HG02981 (cell line): ENCODE measurements around the gene FAM110D.

Experiments
- ATAC-seq: cut with Tn5 transposase; IDR thresholded peaks from one replicate; pipeline ENCODE4 v1.9.1; 2021; ENCODE audit warnings: mild to moderate bottlenecking, moderate library complexity; ENCODE audit not compliant: unreplicated experiment

FAM110D gene

GRCh38 chr1:26161415-26162219 lies 2.7 kb downstream of the FAM110D start:
- no peak for ATAC-seq

- ATAC-seq, result no peak
Observed at GRCh38 chr1:26162220-26162709, 3.4 kb downstream of the FAM110D start.

GRCh38 chr1:26163684-26164035 lies 4.8 kb downstream of the FAM110D start:
- ATAC-seq, result no peak

- ATAC-seq, result no peak
Observed at GRCh38 chr1:26164036-26164860, 5.4 kb downstream of the FAM110D start.

GRCh38 chr1:26164861-26165842 lies 6.3 kb downstream of the FAM110D start:
- ATAC-seq, result no peak

GRCh38 chr1:26166719-26167281 lies 7.9 kb downstream of the FAM110D start:
- no peak for ATAC-seq

- no peak for ATAC-seq
Observed at GRCh38 chr1:26168410-26169197, 9.7 kb downstream of the FAM110D start, which contains the start of gene C1orf232. Gene C1orf232 (minus strand): TSS chr1:26168963. CDS start chr1:26168499, 464 bp downstream.

GRCh38 chr1:26169198-26169554 lies 10.3 kb downstream of the FAM110D start:
- no peak for ATAC-seq

GRCh38 chr1:26169669-26170471 lies 11.0 kb downstream of the FAM110D start, which contains the start of gene ZNF593:
Gene ZNF593 (plus strand): TSS chr1:26169908. CDS start chr1:26169984, 76 bp downstream.
- ATAC-seq, result peak; percentile 91

GRCh38 chr1:26170472-26170821 lies 11.6 kb downstream of the FAM110D start:
- no peak for ATAC-seq

GRCh38 chr1:26171084-26172072 lies 12.5 kb downstream of the FAM110D start, which contains the start of gene ZNF593OS:
Gene ZNF593OS (minus strand): TSS chr1:26171832. CDS start chr1:26171661, 171 bp downstream.
- no peak for ATAC-seq

- no peak for ATAC-seq
Observed at GRCh38 chr1:26175346-26175745, 16.5 kb downstream of the FAM110D start.

- ATAC-seq, result no peak
Observed at GRCh38 chr1:26177182-26177684, 18.4 kb downstream of the FAM110D start, which contains the start of gene CNKSR1. Gene CNKSR1 (plus strand): TSS chr1:26177491. CDS start chr1:26177548, 57 bp downstream.

GRCh38 chr1:26180010-26180506 lies 21.2 kb downstream of the FAM110D start:
- no peak for ATAC-seq

GRCh38 chr1:26181586-26182382 lies 22.9 kb downstream of the FAM110D start:
- no peak for ATAC-seq

GRCh38 chr1:26182383-26182696 lies 23.5 kb downstream of the FAM110D start:
- no peak for ATAC-seq
